Peyer's patch (tissue), 4 donors: Measurements from ENCODE around the gene FCGR2B.

Experiments
- CTCF ChIP-seq, 6 experiments: fragments of 450-650 bp in 4 of 6; fragments of 200-600 bp in 2 of 6; sonication (generic) in 1 of 6; IDR thresholded peaks; one replicate each; pipeline ENCODE4 v1.5.1; 2017 to 2019; ENCODE audit warnings: antibody characterized with exemption in 6 of 6, mild to moderate bottlenecking in 3 of 6, moderate library complexity in 1 of 6
- POLR2A ChIP-seq, 2 donors: fragments of 450-650 bp; IDR thresholded peaks; one replicate each; pipeline ENCODE4 v1.5.1; 2017; ENCODE audit warnings: antibody characterized with exemption in 2 of 2, mild to moderate bottlenecking in 2 of 2, moderate library complexity in 2 of 2

- TF ChIP-seq CTCF (IDR thresholded peaks at IDR 0.05) (no peak), POLR2A (IDR thresholded peaks at IDR 0.05) (no peak)
Measured at GRCh38 chr1:161678500-161678899, 15.6 kb downstream of the FCGR2B start.
